NCI-H2107 treated with DMSO at 0.1 percent for 48 hours (cell line): ENCODE results near the gene MTHFSD.

ENCODE experiments used
- DNase-seq: peaks from one replicate; lab custom pipeline; 2025; ENCODE audit not compliant: unreplicated experiment; lab: John Stamatoyannopoulos, UW

MTHFSD gene

GRCh38 chr16:86554599-86554916 lies 477 bp downstream of the MTHFSD start:
- no peak for DNase-seq

GRCh38 chr16:86553356-86553755 lies 1.7 kb downstream of the MTHFSD start:
- no peak for DNase-seq

- DNase-seq, result peak; percentile 4
Measured at GRCh38 chr16:86550281-86550680, 4.8 kb downstream of the MTHFSD start.

- no peak for DNase-seq
Measured at GRCh38 chr16:86549893-86550190, 5.2 kb downstream of the MTHFSD start.

GRCh38 chr16:86549076-86549892 lies 5.8 kb downstream of the MTHFSD start:
- no peak for DNase-seq

GRCh38 chr16:86547286-86547685 lies 7.7 kb downstream of the MTHFSD start:
- no peak for DNase-seq

GRCh38 chr16:86546638-86547013 lies 8.4 kb downstream of the MTHFSD start:
- no peak for DNase-seq

- no peak for DNase-seq
Measured at GRCh38 chr16:86545954-86546637, 8.9 kb downstream of the MTHFSD start.

- DNase-seq, result no peak
Measured at GRCh38 chr16:86545481-86545880, 9.6 kb downstream of the MTHFSD start.

GRCh38 chr16:86542756-86543750 lies 12.0 kb downstream of the MTHFSD start:
- DNase-seq, result no peak

GRCh38 chr16:86541560-86541959 lies 13.5 kb downstream of the MTHFSD start:
- DNase-seq, result no peak

GRCh38 chr16:86540894-86541293 lies 14.1 kb downstream of the MTHFSD start:
- DNase-seq, result no peak

GRCh38 chr16:86538196-86538780 lies 16.7 kb downstream of the MTHFSD start:
- no peak for DNase-seq

- no peak for DNase-seq
Measured at GRCh38 chr16:86537486-86537885, 17.5 kb downstream of the MTHFSD start.

GRCh38 chr16:86536621-86537020 lies 18.4 kb downstream of the MTHFSD start:
- DNase-seq, result no peak

GRCh38 chr16:86534779-86535615 lies 20.0 kb downstream of the MTHFSD start:
- DNase-seq, result no peak

GRCh38 chr16:86533767-86534351 lies 21.2 kb downstream of the MTHFSD start:
- no peak for DNase-seq

GRCh38 chr16:86533076-86533475 lies 22.0 kb downstream of the MTHFSD start:
- no peak for DNase-seq

GRCh38 chr16:86532526-86532815 lies 22.6 kb downstream of the MTHFSD start:
- no peak for DNase-seq
